Stomach smooth muscle (tissue), 2 donors: Measurements from ENCODE around the gene PRKAG3.

Experiments used
- H3K27ac ChIP-seq: one replicate; pipeline ENCODE4 v1.7.0; 2013; ENCODE audit warnings: mild to moderate bottlenecking, low read length, inconsistent platforms
- H3K27me3 ChIP-seq, 2 donors: one replicate each; pipeline ENCODE4 v1.7.0; 2013; ENCODE audit warnings: low read length in 2 of 2; ENCODE audit not compliant: insufficient read depth in 2 of 2, control insufficient read depth in 1 of 2
- H3K36me3 ChIP-seq, 2 donors: one replicate each; pipeline ENCODE4 v1.7.0; 2013; ENCODE audit warnings: low read length in 2 of 2; ENCODE audit not compliant: control insufficient read depth in 2 of 2, insufficient read depth in 2 of 2
- H3K4me1 ChIP-seq: one replicate; pipeline ENCODE4 v1.7.0; 2013; ENCODE audit warnings: low read length; ENCODE audit not compliant: control insufficient read depth, insufficient read depth
- H3K4me3 ChIP-seq, 2 donors: one replicate each; pipeline ENCODE4 v1.7.0; 2013; ENCODE audit warnings: low read length in 2 of 2
- H3K9ac ChIP-seq, 2 donors: one replicate each; pipeline ENCODE4 v1.7.0; 2013; ENCODE audit warnings: low read length in 2 of 2, mild to moderate bottlenecking in 1 of 2
- H3K9me3 ChIP-seq, 2 donors: one replicate each; pipeline ENCODE4 v1.7.0; 2013; ENCODE audit warnings: low read length in 2 of 2; ENCODE audit not compliant: control insufficient read depth in 2 of 2
- donor health status: healthy.
- donor health status: Pancreatic carcinoma.

The PRKAG3 gene

GRCh38 chr2:218814540-218815243 lies 16.9 kb downstream of the PRKAG3 start:
- no peaks in the 10 kb centered on the region for H3K4me1 ChIP-seq
- no peaks in the 10 kb centered on the region for H3K27me3 ChIP-seq
- H3K36me3 ChIP-seq, result peaks cover 3 to 18% of the 10 kb centered on the region in 2 donors
- H3K27ac ChIP-seq, result no peak overlapping the region
- no peaks in the 10 kb centered on the region for H3K9me3 ChIP-seq
- no peak overlapping the region for H3K9ac ChIP-seq
- no peak overlapping the region for H3K4me3 ChIP-seq

GRCh38 chr2:218813771-218814460 lies 17.7 kb downstream of the PRKAG3 start:
- Histone ChIP-seq H3K4me1 (no peaks in the 10 kb centered on the region), H3K9ac (no peak overlapping the region), H3K9me3 (no peaks in the 10 kb centered on the region), H3K36me3 (peaks cover 3 to 18% of the 10 kb centered on the region in 2 donors), H3K4me3 (no peak overlapping the region), H3K27ac (no peak overlapping the region), H3K27me3 (no peaks in the 10 kb centered on the region)

- Histone ChIP-seq H3K9ac (no peak overlapping the region), H3K27me3 (no peaks in the 10 kb centered on the region), H3K27ac (no peak overlapping the region), H3K4me1 (peaks cover 4% of the 10 kb centered on the region), H3K9me3 (no peaks in the 10 kb centered on the region), H3K4me3 (no peak overlapping the region), H3K36me3 (peaks cover 3 to 15% of the 10 kb centered on the region in 2 donors)
Measured at GRCh38 chr2:218812861-218813260, 18.7 kb downstream of the PRKAG3 start.

- H3K36me3 ChIP-seq, result peaks cover 3 to 15% of the 10 kb centered on the region in 2 donors
- H3K27ac ChIP-seq, result no peak overlapping the region
- no peak overlapping the region for H3K9ac ChIP-seq
- no peaks in the 10 kb centered on the region for H3K9me3 ChIP-seq
- no peaks in the 10 kb centered on the region for H3K27me3 ChIP-seq
- H3K4me3 ChIP-seq, result no peak overlapping the region
- H3K4me1 ChIP-seq, result peaks cover 4% of the 10 kb centered on the region
Measured at GRCh38 chr2:218812096-218812815, 19.3 kb downstream of the PRKAG3 start.

- Histone ChIP-seq H3K36me3 (peaks cover 3 to 15% of the 10 kb centered on the region in 2 donors), H3K9me3 (no peaks in the 10 kb centered on the region), H3K27ac (no peak overlapping the region), H3K4me3 (no peak overlapping the region), H3K9ac (no peak overlapping the region), H3K27me3 (no peaks in the 10 kb centered on the region), H3K4me1 (peaks cover 4% of the 10 kb centered on the region)
Measured at GRCh38 chr2:218811382-218811781, 20.2 kb downstream of the PRKAG3 start.

- Histone ChIP-seq H3K27ac (no peak overlapping the region), H3K36me3 (peaks cover 3 to 15% of the 10 kb centered on the region in 2 donors), H3K4me1 (peaks cover 4% of the 10 kb centered on the region), H3K9ac (no peak overlapping the region), H3K4me3 (no peak overlapping the region), H3K9me3 (no peaks in the 10 kb centered on the region), H3K27me3 (no peaks in the 10 kb centered on the region)
Measured at GRCh38 chr2:218810256-218810655, 21.3 kb downstream of the PRKAG3 start.

GRCh38 chr2:218809515-218809914 lies 22.1 kb downstream of the PRKAG3 start:
- Histone ChIP-seq H3K9ac (no peak overlapping the region), H3K27me3 (no peaks in the 10 kb centered on the region), H3K36me3 (peaks cover 0 to 13% of the 10 kb centered on the region in 2 donors), H3K4me3 (no peak overlapping the region), H3K4me1 (peaks cover 4% of the 10 kb centered on the region), H3K27ac (no peak overlapping the region), H3K9me3 (no peaks in the 10 kb centered on the region)

- Histone ChIP-seq H3K4me1 (peaks cover 4% of the 10 kb centered on the region), H3K4me3 (no peak overlapping the region), H3K36me3 (peaks cover 0 to 3% of the 10 kb centered on the region in 2 donors), H3K9ac (no peak overlapping the region), H3K9me3 (peaks cover 0 to 3% of the 10 kb centered on the region in 2 donors), H3K27me3 (no peaks in the 10 kb centered on the region), H3K27ac (no peak overlapping the region)
Measured at GRCh38 chr2:218807626-218808025, 24.0 kb downstream of the PRKAG3 start.

- H3K27me3 ChIP-seq, result no peaks in the 10 kb centered on the region
- H3K4me1 ChIP-seq, result peaks cover 4% of the 10 kb centered on the region
- H3K36me3 ChIP-seq, result no peaks in the 10 kb centered on the region
- no peak overlapping the region for H3K9ac ChIP-seq
- H3K4me3 ChIP-seq, result peak overlapping the region in 1 of 2 donors; percentile 31
- H3K27ac ChIP-seq, result peak overlapping the region; percentile 7
- peaks cover 0 to 3% of the 10 kb centered on the region in 2 donors for H3K9me3 ChIP-seq
Measured at GRCh38 chr2:218806346-218806978, 25.1 kb downstream of the PRKAG3 start.

- Histone ChIP-seq H3K4me1 (peaks cover 4% of the 10 kb centered on the region), H3K27ac (peak overlapping the region; percentile 7), H3K4me3 (no peak overlapping the region), H3K36me3 (no peaks in the 10 kb centered on the region), H3K27me3 (no peaks in the 10 kb centered on the region), H3K9ac (no peak overlapping the region), H3K9me3 (peaks cover 0 to 3% of the 10 kb centered on the region in 2 donors)
Measured at GRCh38 chr2:218805627-218806026, 26.0 kb downstream of the PRKAG3 start.
